H1 (cell line): ENCODE results near the gene CDYL. TPM values are rescaled to one million over a fixed set of nuclear protein-coding genes. Genes with fewer than 3 reads are reported as not detected.

Experiments
- RXRA ChIP-seq: IDR thresholded peaks from 2 replicates; pipeline ENCODE4 v1.6.1; 2011; ENCODE audit warnings: low read depth, mild to moderate bottlenecking, low read length, moderate library complexity; ENCODE audit not compliant: insufficient read depth
- SRF ChIP-seq: IDR thresholded peaks from 2 replicates; pipeline ENCODE4 v1.6.1; 2011; ENCODE audit warnings: mild to moderate bottlenecking, low read depth, low read length, moderate library complexity
- polyA plus RNA-seq, 7 experiments: library from polyadenylated mRNA; depleted of rRNA in 3 of 7; stranded (reverse) in 5 of 7; unstranded in 2 of 7; fragments of >200 nt in 5 of 7; fragments of 200-250 nt in 2 of 7; gene quantifications; 1 replicate in 5 of 7; 2 replicates in 1 of 7; 4 replicates in 1 of 7; pipeline versions ENCODE4 v1.2.1 to v1.2.3, GENCODE V29; 2011 to 2013; ENCODE audit warnings: missing spikeins in 2 of 7, mixed read lengths in 2 of 7
- total RNA-seq: library from RNA; stranded (reverse); fragmentation: NEBNext Ultra II Directional; extraction: Animal tissue kit (Norgen Biotek cat#: 25700); gene quantifications from 2 replicates; pipeline ENCODE4 v1.2.1, GENCODE V29; 2021
- TF ChIP-seq, protein P1 (sequence below): fragments of 300-600 bp; sonication (generic); IDR thresholded peaks from 2 replicates; pipeline ENCODE4 v1.7.1; 2012; ENCODE audit warnings: low read length, moderate library complexity, mild to moderate bottlenecking, inconsistent platforms; ENCODE audit not compliant: insufficient replicate concordance

Gene CDYL
- total and polyA plus RNA-seq, 2 of the 8 experiments (the other 6 are each of a cell fraction or from before 2014, with no cell fraction given): 56.4 to 119 TPM

DNA sequence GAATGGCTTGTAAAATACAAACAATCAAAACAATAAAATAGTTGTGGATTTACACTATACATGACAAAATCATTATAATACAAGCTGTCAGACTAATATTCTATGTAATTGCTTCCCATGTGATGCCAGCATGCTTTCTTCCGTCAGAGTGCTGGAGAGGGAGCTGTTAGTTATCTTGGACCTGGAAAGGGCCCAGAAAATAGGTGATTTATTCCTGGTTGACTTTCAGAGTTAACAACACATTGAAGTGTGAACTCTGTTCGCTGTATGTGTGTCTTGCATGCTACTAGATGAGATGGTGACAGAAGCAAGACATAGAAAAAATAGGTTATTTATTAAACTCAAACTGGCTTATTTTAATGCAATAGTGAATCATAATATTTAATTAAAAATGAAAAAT, 70.2 kb downstream of the CDYL start (continued):
- TF ChIP-seq, protein P1, sequence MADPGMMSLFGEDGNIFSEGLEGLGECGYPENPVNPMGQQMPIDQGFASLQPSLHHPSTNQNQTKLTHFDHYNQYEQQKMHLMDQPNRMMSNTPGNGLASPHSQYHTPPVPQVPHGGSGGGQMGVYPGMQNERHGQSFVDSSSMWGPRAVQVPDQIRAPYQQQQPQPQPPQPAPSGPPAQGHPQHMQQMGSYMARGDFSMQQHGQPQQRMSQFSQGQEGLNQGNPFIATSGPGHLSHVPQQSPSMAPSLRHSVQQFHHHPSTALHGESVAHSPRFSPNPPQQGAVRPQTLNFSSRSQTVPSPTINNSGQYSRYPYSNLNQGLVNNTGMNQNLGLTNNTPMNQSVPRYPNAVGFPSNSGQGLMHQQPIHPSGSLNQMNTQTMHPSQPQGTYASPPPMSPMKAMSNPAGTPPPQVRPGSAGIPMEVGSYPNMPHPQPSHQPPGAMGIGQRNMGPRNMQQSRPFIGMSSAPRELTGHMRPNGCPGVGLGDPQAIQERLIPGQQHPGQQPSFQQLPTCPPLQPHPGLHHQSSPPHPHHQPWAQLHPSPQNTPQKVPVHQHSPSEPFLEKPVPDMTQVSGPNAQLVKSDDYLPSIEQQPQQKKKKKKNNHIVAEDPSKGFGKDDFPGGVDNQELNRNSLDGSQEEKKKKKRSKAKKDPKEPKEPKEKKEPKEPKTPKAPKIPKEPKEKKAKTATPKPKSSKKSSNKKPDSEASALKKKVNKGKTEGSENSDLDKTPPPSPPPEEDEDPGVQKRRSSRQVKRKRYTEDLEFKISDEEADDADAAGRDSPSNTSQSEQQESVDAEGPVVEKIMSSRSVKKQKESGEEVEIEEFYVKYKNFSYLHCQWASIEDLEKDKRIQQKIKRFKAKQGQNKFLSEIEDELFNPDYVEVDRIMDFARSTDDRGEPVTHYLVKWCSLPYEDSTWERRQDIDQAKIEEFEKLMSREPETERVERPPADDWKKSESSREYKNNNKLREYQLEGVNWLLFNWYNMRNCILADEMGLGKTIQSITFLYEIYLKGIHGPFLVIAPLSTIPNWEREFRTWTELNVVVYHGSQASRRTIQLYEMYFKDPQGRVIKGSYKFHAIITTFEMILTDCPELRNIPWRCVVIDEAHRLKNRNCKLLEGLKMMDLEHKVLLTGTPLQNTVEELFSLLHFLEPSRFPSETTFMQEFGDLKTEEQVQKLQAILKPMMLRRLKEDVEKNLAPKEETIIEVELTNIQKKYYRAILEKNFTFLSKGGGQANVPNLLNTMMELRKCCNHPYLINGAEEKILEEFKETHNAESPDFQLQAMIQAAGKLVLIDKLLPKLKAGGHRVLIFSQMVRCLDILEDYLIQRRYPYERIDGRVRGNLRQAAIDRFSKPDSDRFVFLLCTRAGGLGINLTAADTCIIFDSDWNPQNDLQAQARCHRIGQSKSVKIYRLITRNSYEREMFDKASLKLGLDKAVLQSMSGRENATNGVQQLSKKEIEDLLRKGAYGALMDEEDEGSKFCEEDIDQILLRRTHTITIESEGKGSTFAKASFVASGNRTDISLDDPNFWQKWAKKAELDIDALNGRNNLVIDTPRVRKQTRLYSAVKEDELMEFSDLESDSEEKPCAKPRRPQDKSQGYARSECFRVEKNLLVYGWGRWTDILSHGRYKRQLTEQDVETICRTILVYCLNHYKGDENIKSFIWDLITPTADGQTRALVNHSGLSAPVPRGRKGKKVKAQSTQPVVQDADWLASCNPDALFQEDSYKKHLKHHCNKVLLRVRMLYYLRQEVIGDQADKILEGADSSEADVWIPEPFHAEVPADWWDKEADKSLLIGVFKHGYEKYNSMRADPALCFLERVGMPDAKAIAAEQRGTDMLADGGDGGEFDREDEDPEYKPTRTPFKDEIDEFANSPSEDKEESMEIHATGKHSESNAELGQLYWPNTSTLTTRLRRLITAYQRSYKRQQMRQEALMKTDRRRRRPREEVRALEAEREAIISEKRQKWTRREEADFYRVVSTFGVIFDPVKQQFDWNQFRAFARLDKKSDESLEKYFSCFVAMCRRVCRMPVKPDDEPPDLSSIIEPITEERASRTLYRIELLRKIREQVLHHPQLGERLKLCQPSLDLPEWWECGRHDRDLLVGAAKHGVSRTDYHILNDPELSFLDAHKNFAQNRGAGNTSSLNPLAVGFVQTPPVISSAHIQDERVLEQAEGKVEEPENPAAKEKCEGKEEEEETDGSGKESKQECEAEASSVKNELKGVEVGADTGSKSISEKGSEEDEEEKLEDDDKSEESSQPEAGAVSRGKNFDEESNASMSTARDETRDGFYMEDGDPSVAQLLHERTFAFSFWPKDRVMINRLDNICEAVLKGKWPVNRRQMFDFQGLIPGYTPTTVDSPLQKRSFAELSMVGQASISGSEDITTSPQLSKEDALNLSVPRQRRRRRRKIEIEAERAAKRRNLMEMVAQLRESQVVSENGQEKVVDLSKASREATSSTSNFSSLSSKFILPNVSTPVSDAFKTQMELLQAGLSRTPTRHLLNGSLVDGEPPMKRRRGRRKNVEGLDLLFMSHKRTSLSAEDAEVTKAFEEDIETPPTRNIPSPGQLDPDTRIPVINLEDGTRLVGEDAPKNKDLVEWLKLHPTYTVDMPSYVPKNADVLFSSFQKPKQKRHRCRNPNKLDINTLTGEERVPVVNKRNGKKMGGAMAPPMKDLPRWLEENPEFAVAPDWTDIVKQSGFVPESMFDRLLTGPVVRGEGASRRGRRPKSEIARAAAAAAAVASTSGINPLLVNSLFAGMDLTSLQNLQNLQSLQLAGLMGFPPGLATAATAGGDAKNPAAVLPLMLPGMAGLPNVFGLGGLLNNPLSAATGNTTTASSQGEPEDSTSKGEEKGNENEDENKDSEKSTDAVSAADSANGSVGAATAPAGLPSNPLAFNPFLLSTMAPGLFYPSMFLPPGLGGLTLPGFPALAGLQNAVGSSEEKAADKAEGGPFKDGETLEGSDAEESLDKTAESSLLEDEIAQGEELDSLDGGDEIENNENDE: no peak
- TF ChIP-seq SRF (no peak), RXRA (no peak)
